HG03060 (cell line): ENCODE results near the gene FIP1L1.
"Not testable (repeated sequence)": the region's sequence is repeated elsewhere in the genome, so short reads cannot be mapped to it uniquely, and the experiment has no call there.

Experiments
- ATAC-seq: cut with Tn5 transposase; IDR thresholded peaks from one replicate; pipeline ENCODE4 v1.9.1; 2021; ENCODE audit warnings: low read depth, moderate number of reproducible peaks; ENCODE audit not compliant: unreplicated experiment

The FIP1L1 gene

GRCh38 chr4:53465281-53465680 is 87.8 kb downstream of the FIP1L1 start:
- no peak for ATAC-seq

GRCh38 chr4:53465891-53466290 is 88.5 kb downstream of the FIP1L1 start:
- no peak for ATAC-seq

- not testable (repeated sequence) for ATAC-seq
Observed at GRCh38 chr4:53466576-53466975, 89.1 kb downstream of the FIP1L1 start.

GRCh38 chr4:53476232-53477037 is 99.0 kb downstream of the FIP1L1 start:
- no peak for ATAC-seq

GRCh38 chr4:53477038-53477565 is 99.7 kb downstream of the FIP1L1 start:
- ATAC-seq = no peak

- ATAC-seq = no peak
Observed at GRCh38 chr4:53477636-53478035, 100.2 kb downstream of the FIP1L1 start.

GRCh38 chr4:53478671-53479456 is 101.4 kb downstream of the FIP1L1 start:
- ATAC-seq = no peak

- ATAC-seq = no peak
Observed at GRCh38 chr4:53479736-53480525, 102.5 kb downstream of the FIP1L1 start.

- no peak for ATAC-seq
Observed at GRCh38 chr4:53480909-53481308, 103.5 kb downstream of the FIP1L1 start.

GRCh38 chr4:53481586-53481985 is 104.1 kb downstream of the FIP1L1 start:
- ATAC-seq = no peak

GRCh38 chr4:53483250-53483649 is 105.8 kb downstream of the FIP1L1 start:
- no peak for ATAC-seq

- no peak for ATAC-seq
Observed at GRCh38 chr4:53484911-53485657, 107.6 kb downstream of the FIP1L1 start.

GRCh38 chr4:53485658-53486040 is 108.2 kb downstream of the FIP1L1 start:
- no peak for ATAC-seq

GRCh38 chr4:53487766-53488165 is 110.3 kb downstream of the FIP1L1 start:
- no peak for ATAC-seq

GRCh38 chr4:53489279-53489889 is 111.9 kb downstream of the FIP1L1 start:
- no peak for ATAC-seq

GRCh38 chr4:53490161-53490956 is 112.9 kb downstream of the FIP1L1 start:
- no peak for ATAC-seq

GRCh38 chr4:53490965-53491622 is 113.7 kb downstream of the FIP1L1 start:
- ATAC-seq = no peak

GRCh38 chr4:53494851-53495250 is 117.4 kb downstream of the FIP1L1 start:
- ATAC-seq = no peak
